Caco-2 (cell line): ENCODE results near the gene OXNAD1. TPM values are rescaled to one million over a fixed set of nuclear protein-coding genes. Genes with fewer than 3 reads are reported as not detected.

Experiments
- BruUV-seq: library from RNA; stranded (reverse); fragments of 400-500 nt; replicated peaks from 2 replicates; lab custom pipeline; 2021; lab: Mats Ljungman, UMichigan
- CTCF ChIA-PET: fragments of 300-600 bp; sonication (Branson Sonifier 250); formaldehyde crosslinking; loops from one replicate; lab custom pipeline; 2022; ENCODE audit warnings: antibody characterized with exemption; lab: Charles Lee
- POLR2A ChIA-PET: fragments of 300-600 bp; sonication (Branson Sonifier 250); formaldehyde crosslinking; loops from one replicate; lab custom pipeline; 2022; ENCODE audit warnings: antibody characterized with exemption; lab: Charles Lee
- DNase-seq, 2 experiments: peaks; one replicate each; pipeline versions ENCODE4 v3.0.0 to v3.0.0-alpha.2; 2020 to 2022
- H3K27me3 ChIP-seq: replicated peaks from 2 replicates; pipeline ENCODE4 v1.6.0; 2011; ENCODE audit warnings: low read length; ENCODE audit not compliant: control insufficient read depth, insufficient read depth
- H3K36me3 ChIP-seq: 2 replicates; pipeline ENCODE4 v1.5.1; 2011; ENCODE audit warnings: low read length; ENCODE audit not compliant: control insufficient read depth, insufficient read depth
- H3K4me1 ChIP-seq: fragments of 250-450 bp; sonication (Bioruptor Pico); 2 replicates; pipeline ENCODE4 v1.5.1; 2020; ENCODE audit warnings: mild to moderate bottlenecking
- H3K4me3 ChIP-seq: 2 replicates; pipeline ENCODE4 v1.5.1; 2011; ENCODE audit warnings: low read depth, mild to moderate bottlenecking, control low read depth, low read length
- H3K9me3 ChIP-seq: fragments of 250-450 bp; sonication (Bioruptor Pico); 2 replicates; pipeline ENCODE4 v1.5.1; 2020; ENCODE audit warnings: mild to moderate bottlenecking, moderate library complexity
- H3K27ac Mint-ChIP-seq: one replicate; pipeline ENCODE4 v1.8.0; 2022; ENCODE audit warnings: mixed read lengths; ENCODE audit not compliant: unreplicated experiment
- H3K27me3 Mint-ChIP-seq: one replicate; pipeline ENCODE4 v1.8.0; 2022; ENCODE audit warnings: mixed read lengths; ENCODE audit not compliant: insufficient read depth, unreplicated experiment
- H3K36me3 Mint-ChIP-seq: one replicate; pipeline ENCODE4 v1.8.0; 2022; ENCODE audit warnings: mild to moderate bottlenecking, mixed read lengths; ENCODE audit not compliant: insufficient read depth, unreplicated experiment
- H3K4me1 Mint-ChIP-seq: one replicate; pipeline ENCODE4 v1.8.0; 2022; ENCODE audit warnings: low read depth, mixed read lengths; ENCODE audit not compliant: unreplicated experiment
- H3K4me3 Mint-ChIP-seq: one replicate; pipeline ENCODE4 v1.8.0; 2022; ENCODE audit warnings: mild to moderate bottlenecking, moderate library complexity, mixed read lengths; ENCODE audit not compliant: unreplicated experiment
- H3K9me3 Mint-ChIP-seq: one replicate; pipeline ENCODE4 v1.8.0; 2022; ENCODE audit warnings: mixed read lengths; ENCODE audit not compliant: unreplicated experiment
- CTCF ChIP-seq, 2 experiments: fragments of 200-600 bp in 1 of 2; IDR thresholded peaks; 1 replicate in 1 of 2; 2 replicates in 1 of 2; pipeline versions ENCODE4 v1.5.1 to v1.8.0; 2011 to 2022; ENCODE audit warnings: antibody characterized with exemption in 1 of 2, control low read depth in 1 of 2, inconsistent platforms in 1 of 2, low read depth in 1 of 2, low read length in 1 of 2, mild to moderate bottlenecking in 1 of 2, moderate library complexity in 1 of 2; ENCODE audit not compliant: insufficient read depth in 1 of 2, severe bottlenecking in 1 of 2, unreplicated experiment in 1 of 2
- intact Hi-C: fragments of 100-400 bp; cut with micrococcal nuclease; formaldehyde crosslinking; loops from one replicate; pipeline ENCODE4 v1.10.0; 2022; ENCODE audit not compliant: unreplicated experiment
- total RNA-seq: library from RNA; stranded (reverse); gene quantifications from 2 replicates; pipeline ENCODE4 v1.2.3, GENCODE V29; 2022

OXNAD1 gene
- total RNA-seq, 1 experiment from 2014 or later, result 20.0 TPM

GRCh38 chr3:16242177-16242576 lies 22.8 kb upstream of the OXNAD1 start:
- H3K27me3 Mint-ChIP-seq, result peaks cover 6% of the 10 kb centered on the region
- H3K36me3 Mint-ChIP-seq, result no peaks in the 10 kb centered on the region
- H3K27ac Mint-ChIP-seq, result no peak overlapping the region
- intact Hi-C loops, result no loop called here
- CTCF ChIA-PET, result no interaction called here
- Histone ChIP-seq H3K27me3 (no peaks in the 10 kb centered on the region), H3K36me3 (no peaks in the 10 kb centered on the region), H3K4me3 (no peak overlapping the region), H3K4me1 (peaks cover 4% of the 10 kb centered on the region; the same call in 1 of the 2 replicates), H3K9me3 (no peaks in the 10 kb centered on the region)
- no peak for DNase-seq
- TF ChIP-seq CTCF (IDR thresholded peaks at IDR 0.05; ENCODE audit: insufficient read depth in 1 of 2, low read depth in 1 of 2, low read length in 1 of 2, severe bottlenecking in 1 of 2, unreplicated experiment in 1 of 2), result no peak
- H3K4me1 Mint-ChIP-seq, result no peaks in the 10 kb centered on the region
- POLR2A ChIA-PET, result no interaction called here
- no peaks in the 10 kb centered on the region for H3K9me3 Mint-ChIP-seq
- BruUV-seq, result no TSS peak
- no peak overlapping the region for H3K4me3 Mint-ChIP-seq

GRCh38 chr3:16243706-16244490 lies 21.1 kb upstream of the OXNAD1 start:
- Mint-ChIP-seq H3K9me3 (no peaks in the 10 kb centered on the region), H3K4me1 (no peaks in the 10 kb centered on the region), H3K36me3 (no peaks in the 10 kb centered on the region), H3K4me3 (no peak overlapping the region), H3K27me3 (peaks cover 6% of the 10 kb centered on the region), H3K27ac (no peak overlapping the region)
- no peak for DNase-seq
- no peak overlapping the region for H3K4me3 ChIP-seq
- no peak for TF ChIP-seq CTCF (IDR thresholded peaks at IDR 0.05; ENCODE audit: insufficient read depth in 1 of 2, low read depth in 1 of 2, low read length in 1 of 2, severe bottlenecking in 1 of 2, unreplicated experiment in 1 of 2)
- POLR2A ChIA-PET, result no interaction called here
- no peaks in the 10 kb centered on the region for H3K36me3 ChIP-seq
- no peaks in the 10 kb centered on the region for H3K9me3 ChIP-seq
- H3K4me1 ChIP-seq, result peaks cover 10% of the 10 kb centered on the region; the same call in 1 of the 2 replicates
- no peaks in the 10 kb centered on the region for H3K27me3 ChIP-seq
- CTCF ChIA-PET, result interaction anchor here (1.2 kb wide), 1 partner anchor 65 kb away, joined by 4 read pairs; no protein-coding TSS in a partner anchor
- no TSS peak for BruUV-seq
- intact Hi-C loops, result no loop called here

GRCh38 chr3:16245609-16246008 lies 19.4 kb upstream of the OXNAD1 start:
- Histone ChIP-seq H3K4me3 (no peak overlapping the region), H3K4me1 (peaks cover 10% of the 10 kb centered on the region; the same call in 1 of the 2 replicates), H3K36me3 (no peaks in the 10 kb centered on the region), H3K9me3 (no peaks in the 10 kb centered on the region), H3K27me3 (no peaks in the 10 kb centered on the region)
- no peak for TF ChIP-seq CTCF (IDR thresholded peaks at IDR 0.05; ENCODE audit: insufficient read depth in 1 of 2, low read depth in 1 of 2, low read length in 1 of 2, severe bottlenecking in 1 of 2, unreplicated experiment in 1 of 2)
- ChIA-PET POLR2A (no interaction called here), CTCF (no interaction called here)
- no peak for DNase-seq
- Mint-ChIP-seq H3K27ac (no peak overlapping the region), H3K36me3 (no peaks in the 10 kb centered on the region), H3K4me3 (no peak overlapping the region), H3K27me3 (peaks cover 6% of the 10 kb centered on the region), H3K9me3 (no peaks in the 10 kb centered on the region), H3K4me1 (no peaks in the 10 kb centered on the region)
- BruUV-seq, result no TSS peak
- intact Hi-C loops, result loop anchor here (5.0 kb wide), 1 partner anchor 183 kb away; no protein-coding TSS in a partner anchor
